GM18505 (cell line): ENCODE results near the gene UBE2E1.

ENCODE experiments used
- ATAC-seq: cut with Tn5 transposase; IDR thresholded peaks from one replicate; pipeline ENCODE4 v1.9.1; 2021; ENCODE audit not compliant: unreplicated experiment
- POLR2A ChIP-seq: IDR thresholded peaks from 4 replicates; pipeline ENCODE4 v1.6.1; 2011; ENCODE audit warnings: borderline replicate concordance; ENCODE audit not compliant: insufficient read depth, insufficient read length; ENCODE audit errors: extremely low read depth

Gene UBE2E1

DNA sequence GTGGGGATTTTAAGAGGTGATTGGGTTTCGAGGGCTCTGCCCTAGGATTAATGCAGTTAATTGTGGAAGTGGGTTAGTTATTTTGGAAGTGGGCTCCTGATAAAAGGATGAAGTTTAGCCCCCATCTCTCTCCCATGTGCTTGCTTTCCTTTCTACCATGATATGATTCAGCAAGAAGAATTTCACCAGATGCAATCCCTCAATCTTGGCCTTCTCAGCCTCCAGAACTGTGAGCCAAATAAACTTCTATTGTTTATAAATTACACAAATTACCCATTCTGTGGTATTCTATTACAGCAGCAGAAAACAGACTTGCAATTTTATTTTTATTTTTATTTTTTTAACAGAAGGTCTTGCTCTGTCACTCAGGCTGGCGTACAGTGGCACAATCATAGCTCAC lies 27.3 kb upstream of the UBE2E1 start:
- ATAC-seq = no peak
- TF ChIP-seq POLR2A = no peak

DNA sequence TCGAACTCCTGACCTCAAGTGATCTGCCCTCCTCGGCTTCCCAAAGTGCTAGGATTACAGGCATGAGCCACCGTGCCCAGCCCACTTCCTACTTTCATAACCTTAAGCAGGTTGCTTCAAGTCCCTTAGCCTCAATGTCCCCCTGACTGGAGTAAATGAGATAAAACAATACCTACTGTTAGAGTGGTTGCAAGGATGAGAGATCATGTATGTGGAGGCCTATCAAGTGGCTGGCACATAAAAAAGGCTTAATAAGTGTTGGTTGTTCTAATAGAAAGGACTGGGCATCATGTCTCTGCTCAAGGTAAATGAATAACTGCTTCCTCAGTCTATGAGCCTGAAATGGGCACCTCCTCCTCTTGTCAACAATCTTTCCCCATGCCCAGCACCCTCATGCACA lies 25.9 kb upstream of the UBE2E1 start:
- TF ChIP-seq POLR2A = no peak
- no peak for ATAC-seq

DNA sequence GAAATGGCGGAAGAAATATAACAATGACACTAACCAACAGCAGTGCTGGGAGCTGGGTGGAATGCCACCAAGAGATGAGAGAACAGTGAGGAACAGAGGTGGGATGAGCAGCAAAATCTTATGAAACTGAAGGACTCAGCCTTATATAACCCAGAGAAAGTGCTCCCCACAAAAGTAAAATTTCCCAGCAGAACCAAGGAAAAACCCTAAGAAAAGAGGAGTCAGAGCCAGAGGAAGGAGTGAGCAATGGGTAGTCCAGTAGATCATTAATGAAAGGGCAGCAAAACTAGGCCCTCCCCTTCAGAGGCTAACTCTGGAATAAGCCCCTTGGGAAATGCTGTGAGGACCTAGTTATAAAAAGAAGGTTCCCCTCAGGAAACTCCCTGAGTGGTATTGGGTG lies 24.7 kb upstream of the UBE2E1 start:
- no peak for TF ChIP-seq POLR2A
- no peak for ATAC-seq

DNA sequence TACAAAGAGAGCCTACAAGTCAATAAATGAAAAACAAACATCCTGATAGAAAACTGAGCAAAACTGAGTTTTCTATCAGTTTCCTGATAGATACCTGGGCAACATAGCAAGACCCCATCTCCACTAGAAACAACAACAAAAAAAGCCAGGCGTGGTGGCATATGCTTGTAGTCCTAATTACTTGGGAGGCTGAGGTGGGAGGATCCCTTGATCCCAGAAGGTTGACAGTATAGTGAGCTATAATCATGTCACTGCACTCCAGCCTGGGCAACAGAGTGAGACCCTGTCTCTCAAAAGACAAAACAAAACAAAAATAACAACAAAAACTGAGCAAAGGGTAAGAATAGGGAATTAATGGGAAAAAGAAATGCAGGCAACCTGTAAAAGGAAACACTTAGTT lies 23.9 kb upstream of the UBE2E1 start:
- TF ChIP-seq POLR2A = no peak
- no peak for ATAC-seq

DNA sequence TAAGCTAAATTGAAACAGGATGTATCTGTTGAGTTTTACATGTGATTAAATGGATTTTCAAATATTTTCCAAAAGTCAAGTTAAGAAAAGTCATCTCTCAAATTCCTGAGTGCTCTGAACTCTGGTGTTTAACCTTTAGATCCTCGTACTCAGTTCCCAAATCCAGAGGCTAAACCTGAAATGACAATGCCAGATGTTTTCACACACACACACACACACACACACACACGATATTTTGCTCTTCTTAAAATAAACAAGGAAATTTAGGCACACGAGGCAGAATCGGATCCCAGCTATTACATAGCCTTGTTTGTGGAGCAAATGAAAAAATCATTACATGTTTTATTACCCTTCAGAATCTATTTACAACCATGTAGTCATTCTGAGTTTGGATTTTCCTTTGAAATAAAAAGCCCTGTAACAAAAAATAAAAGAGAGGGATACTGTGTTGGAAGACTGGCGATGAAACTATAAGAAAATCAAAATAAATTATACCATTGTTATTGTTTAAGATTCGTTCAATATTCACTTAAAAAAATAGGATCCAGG lies 20.6 kb upstream of the UBE2E1 start:
- no peak for TF ChIP-seq POLR2A
- ATAC-seq = no peak

DNA sequence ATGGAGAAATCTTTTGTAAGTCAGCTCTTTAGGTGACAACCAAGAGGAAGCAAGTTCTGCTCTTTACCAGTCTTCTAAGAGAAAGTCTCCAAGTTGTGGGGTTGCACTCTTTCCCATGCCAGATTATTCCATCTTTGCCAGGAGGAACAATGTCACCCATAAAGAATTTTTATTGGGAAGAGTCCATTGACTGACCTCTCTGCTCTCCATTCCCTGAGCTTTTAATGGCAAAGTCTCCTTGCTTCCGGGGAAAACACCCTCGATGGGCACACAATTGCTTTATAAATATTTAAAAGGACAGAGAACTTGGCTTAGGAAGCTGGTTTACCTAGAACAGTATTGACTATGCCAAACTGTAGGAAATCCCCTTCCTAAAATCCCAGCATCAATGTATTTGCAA lies 19.9 kb upstream of the UBE2E1 start:
- no peak for TF ChIP-seq POLR2A
- no peak for ATAC-seq

DNA sequence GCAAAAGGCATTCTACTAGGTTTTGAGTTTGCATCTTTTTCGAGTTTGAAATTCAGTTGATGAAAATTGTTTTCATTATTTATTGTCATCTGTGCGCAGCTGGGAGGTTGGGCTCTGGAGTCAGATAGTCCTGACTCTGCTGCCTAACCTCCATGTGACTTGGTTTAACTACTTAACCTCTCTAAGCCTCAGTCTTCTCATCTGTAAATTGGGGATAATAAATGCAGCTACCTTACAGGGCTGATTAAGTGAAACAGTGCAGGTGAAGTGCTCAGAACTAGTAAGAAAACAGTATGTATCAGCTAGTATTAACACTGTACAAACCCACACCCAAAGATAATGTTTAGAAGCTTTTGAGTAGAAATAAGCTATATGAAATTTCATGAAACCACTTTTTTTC lies 14.1 kb upstream of the UBE2E1 start:
- TF ChIP-seq POLR2A = no peak
- no peak for ATAC-seq

DNA sequence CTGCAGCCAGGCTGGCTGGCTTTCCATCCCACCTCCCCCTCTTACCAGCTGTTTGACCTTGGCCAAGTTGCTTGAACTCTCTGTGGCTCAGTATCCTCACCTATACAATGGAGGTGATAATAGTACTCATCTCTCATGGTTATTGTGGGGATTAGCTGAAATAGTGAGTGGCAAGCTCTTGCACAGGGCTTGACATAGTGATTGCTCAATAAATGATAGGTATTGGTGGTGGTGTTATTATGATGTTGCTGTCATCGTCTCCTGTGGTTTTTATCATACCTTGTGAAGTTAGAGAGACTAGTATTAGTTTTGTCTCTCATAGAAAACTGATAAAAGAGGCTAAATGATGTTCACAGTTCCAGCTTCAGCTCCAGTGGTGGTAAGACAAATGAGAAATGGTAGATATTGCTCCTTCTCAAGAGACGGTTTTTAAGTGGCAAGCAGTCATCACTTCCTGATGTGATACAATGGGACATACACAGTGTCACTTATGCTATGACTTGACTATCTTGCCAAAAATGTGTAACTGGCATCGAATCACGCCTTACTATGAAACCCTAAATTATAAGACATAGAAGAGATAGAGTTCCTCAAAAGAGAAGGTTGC lies 12.1 kb upstream of the UBE2E1 start:
- TF ChIP-seq POLR2A = no peak
- ATAC-seq = no peak

DNA sequence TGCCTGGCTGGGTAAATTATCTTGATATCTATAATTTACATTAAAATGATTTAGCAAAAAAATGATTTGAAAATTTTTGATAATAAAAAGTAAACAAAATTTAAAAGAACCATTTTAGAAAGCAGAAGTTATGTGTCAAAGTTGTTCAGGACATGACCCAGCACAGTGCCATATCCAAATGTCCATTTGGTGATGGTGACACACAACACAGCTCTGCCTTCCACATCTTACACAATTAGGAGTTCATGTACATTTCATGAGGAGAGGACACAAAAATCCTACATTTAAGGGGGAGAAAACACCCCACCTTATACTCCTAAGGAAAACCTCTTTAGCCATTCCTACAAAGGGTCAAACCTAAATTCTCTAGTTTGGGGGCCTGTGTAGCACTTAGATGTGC lies 10.7 kb upstream of the UBE2E1 start:
- no peak for ATAC-seq
- TF ChIP-seq POLR2A = no peak

DNA sequence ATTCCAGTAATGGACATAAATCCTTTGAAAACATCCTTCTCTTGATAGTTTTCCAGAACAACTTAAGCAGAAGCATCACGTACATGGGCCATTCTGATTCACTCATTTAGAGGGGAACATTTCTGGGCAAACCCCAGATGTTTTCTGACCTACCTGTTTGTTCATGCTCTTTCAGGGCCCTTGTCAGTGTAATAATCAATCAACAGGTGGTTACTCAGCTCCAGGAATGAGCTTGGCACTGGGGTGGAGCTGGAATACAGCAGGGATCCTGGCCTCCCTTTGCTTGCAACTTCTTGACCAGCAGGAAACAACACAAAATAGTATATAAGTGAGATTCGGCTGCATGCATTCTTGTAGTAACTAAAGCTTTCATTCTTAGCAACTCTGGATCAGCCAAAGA lies 9.2 kb upstream of the UBE2E1 start:
- TF ChIP-seq POLR2A = no peak
- ATAC-seq = no peak

DNA sequence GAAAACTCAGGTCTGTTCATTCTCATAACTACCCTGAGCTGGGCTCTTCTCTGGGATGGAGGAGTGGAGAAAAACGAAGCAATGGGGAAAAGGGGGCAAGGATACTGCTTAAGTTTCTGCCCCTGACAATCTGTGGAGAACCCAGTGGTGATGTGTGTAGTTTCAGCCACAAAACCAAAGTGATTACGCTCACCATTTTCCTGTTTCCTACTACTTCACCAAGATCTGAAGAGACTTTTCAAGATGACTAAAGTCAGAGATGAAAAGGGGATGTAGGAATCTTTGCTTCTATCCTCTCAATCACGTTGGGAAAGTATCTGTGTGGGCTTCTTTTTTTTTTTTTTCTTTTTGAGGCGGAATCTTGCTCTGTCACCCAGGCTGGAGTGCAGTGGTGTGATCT lies 8.3 kb upstream of the UBE2E1 start:
- TF ChIP-seq POLR2A = no peak
- ATAC-seq = peak; percentile 84

DNA sequence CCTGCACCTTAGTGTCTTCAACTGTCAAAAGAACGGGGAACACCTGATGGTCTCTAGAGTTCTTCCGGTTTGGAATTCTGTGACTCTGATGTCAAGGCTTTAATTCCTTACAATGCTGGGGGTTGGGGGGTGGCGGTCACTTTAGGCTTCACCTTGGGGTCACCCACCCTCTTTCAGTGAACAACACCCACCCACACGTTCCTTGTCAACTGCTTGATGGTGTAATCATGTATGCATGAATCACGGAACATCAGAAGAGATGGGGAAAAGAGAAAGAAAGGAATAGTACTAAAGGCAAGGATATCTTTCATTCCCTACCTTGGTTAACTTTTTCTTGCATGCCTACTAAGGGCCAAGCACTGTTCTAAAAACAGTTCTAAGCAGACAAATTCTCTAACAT lies 7.3 kb upstream of the UBE2E1 start:
- no peak for ATAC-seq
- TF ChIP-seq POLR2A = no peak

DNA sequence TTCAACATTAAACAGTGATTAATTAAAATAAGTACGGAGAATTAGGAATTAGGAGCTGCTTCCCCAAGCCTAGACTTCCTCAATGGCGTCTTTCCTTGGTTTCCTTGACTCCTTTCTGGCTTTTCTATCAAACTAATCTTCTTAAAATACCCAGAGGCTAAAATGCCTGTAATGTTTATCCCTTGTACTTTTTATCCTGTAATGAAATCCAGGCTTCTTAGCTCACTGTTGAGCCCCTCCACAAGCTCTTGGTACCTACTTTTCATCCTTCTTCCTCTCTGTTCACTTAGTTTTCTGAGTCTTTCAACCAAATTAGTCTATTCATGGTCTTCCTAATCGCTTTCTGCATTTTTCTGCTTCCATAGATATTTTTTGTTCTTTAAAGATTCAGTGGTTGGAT lies 6.9 kb upstream of the UBE2E1 start:
- no peak for TF ChIP-seq POLR2A
- no peak for ATAC-seq

DNA sequence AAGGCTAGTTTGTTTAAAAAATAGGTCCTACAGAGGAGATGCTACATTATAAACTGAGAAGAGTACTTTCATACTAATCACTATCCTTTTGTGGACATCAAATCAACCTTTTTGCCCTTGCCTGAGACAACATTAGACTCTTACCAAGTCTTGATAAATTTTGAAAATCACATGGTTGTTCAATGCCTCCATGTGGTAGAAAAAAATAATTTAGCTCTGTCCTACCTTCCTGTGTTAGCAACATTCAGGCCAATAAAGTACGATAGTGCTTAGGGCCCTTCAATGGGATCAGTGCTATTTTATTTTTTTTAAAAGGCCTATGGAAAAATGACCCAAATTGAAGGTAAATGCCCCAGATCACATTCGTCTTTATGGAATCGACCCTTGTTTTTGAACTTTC lies 5.0 kb upstream of the UBE2E1 start:
- no peak for ATAC-seq
- TF ChIP-seq POLR2A = no peak
